Smooth muscle cell (in vitro differentiated cells): ENCODE data around the gene PI4KA. TPM values are rescaled to one million over a fixed set of nuclear protein-coding genes. Genes with fewer than 3 reads are reported as not detected.

ENCODE experiments used
- DNase-seq: peaks from one replicate; lab custom pipeline; 2025; ENCODE audit not compliant: unreplicated experiment; lab: John Stamatoyannopoulos, UW
- H2AFZ ChIP-seq: fragments of 200-600 bp; sonication (generic); 2 replicates; pipeline ENCODE4 v1.6.0; 2016; ENCODE audit warnings: antibody characterized with exemption, low read depth, mild to moderate bottlenecking
- H3F3A ChIP-seq: fragments of 200-600 bp; sonication (generic); 2 replicates; pipeline ENCODE4 v1.6.0; 2017; ENCODE audit warnings: antibody characterized with exemption, low read depth
- H3K27ac ChIP-seq: fragments of 200-600 bp; sonication (generic); 2 replicates; pipeline ENCODE4 v1.5.1; 2016; ENCODE audit warnings: low read depth, mild to moderate bottlenecking
- H3K27me3 ChIP-seq: fragments of 200-600 bp; sonication (generic); 2 replicates; pipeline ENCODE4 v1.6.1; 2016; ENCODE audit warnings: low read depth, mild to moderate bottlenecking
- H3K36me3 ChIP-seq: fragments of 200-600 bp; sonication (generic); 2 replicates; pipeline ENCODE4 v1.5.1; 2016; ENCODE audit warnings: low read depth
- H3K4me1 ChIP-seq: fragments of 200-600 bp; sonication (generic); 2 replicates; pipeline ENCODE4 v1.5.1; 2016; ENCODE audit warnings: low read depth
- H3K4me2 ChIP-seq: fragments of 200-600 bp; sonication (generic); 2 replicates; pipeline ENCODE4 v1.6.0; 2016; ENCODE audit warnings: mild to moderate bottlenecking
- H3K4me3 ChIP-seq: fragments of 200-600 bp; sonication (generic); 2 replicates; pipeline ENCODE4 v1.5.1; 2016; ENCODE audit warnings: mild to moderate bottlenecking
- H3K79me2 ChIP-seq: fragments of 200-600 bp; sonication (generic); 2 replicates; pipeline ENCODE4 v1.6.0; 2016; ENCODE audit warnings: low read depth, mild to moderate bottlenecking
- H3K9ac ChIP-seq: fragments of 200-600 bp; sonication (generic); 2 replicates; pipeline ENCODE4 v1.6.0; 2016; ENCODE audit warnings: low read depth
- H3K9me3 ChIP-seq: fragments of 200-600 bp; sonication (generic); replicated peaks from 2 replicates; pipeline ENCODE4 v1.5.1; 2016; ENCODE audit warnings: low read depth
- H4K20me1 ChIP-seq: fragments of 200-600 bp; sonication (generic); 2 replicates; pipeline ENCODE4 v1.6.0; 2016; ENCODE audit warnings: low read depth
- CTCF ChIP-seq: fragments of 200-600 bp; sonication (generic); IDR thresholded peaks from 2 replicates; pipeline ENCODE4 v1.5.1; 2017; ENCODE audit warnings: borderline replicate concordance, mild to moderate bottlenecking, antibody characterized with exemption; ENCODE audit not compliant: insufficient read depth, poor library complexity, severe bottlenecking
- WGBS: methylation state at CpG from one replicate; pipeline ENCODE4 v1.1.7; 2016; ENCODE audit warnings: low lambda C conversion rate; 5-methylcytosine and 5-hydroxymethylcytosine counted together
- polyA plus RNA-seq: library from polyadenylated mRNA; unstranded; fragments of >200 nt; fragmentation: Nextera tagmentation; extraction: Ambion mirVana; gene quantifications from 2 replicates; pipeline ENCODE4 v1.2.1, GENCODE V29; 2016
- total RNA-seq: library from RNA; depleted of rRNA; stranded (reverse); fragments of >200 nt; gene quantifications from 2 replicates; pipeline ENCODE4 v1.2.3, GENCODE V29; 2014

Gene PI4KA
- total and polyA plus RNA-seq, 2 experiments from 2014 or later = 23.5 to 33.2 TPM

- Histone ChIP-seq H3K4me3 (no peak overlapping the region), H3K9ac (no peak overlapping the region), H4K20me1 (peaks cover 5% of the 10 kb centered on the region), H2AFZ (no peak overlapping the region), H3K4me1 (peaks cover 3% of the 10 kb centered on the region), H3K27ac (peak overlapping the region; percentile 73), H3K79me2 (no peaks in the 10 kb centered on the region), H3K27me3 (no peaks in the 10 kb centered on the region), H3F3A (peaks cover 9% of the 10 kb centered on the region), H3K36me3 (no peaks in the 10 kb centered on the region), H3K9me3 (no peaks in the 10 kb centered on the region), H3K4me2 (peak overlapping the region; percentile 68)
- WGBS = 79% methylated on average over 8 of the region's 8 CpGs
- TF ChIP-seq CTCF = no peak
- no peak for DNase-seq
Measured at GRCh38 chr22:20885017-20885556, 26.5 kb upstream of the PI4KA start.

GRCh38 chr22:20884454-20884853 lies 25.8 kb upstream of the PI4KA start:
- Histone ChIP-seq H3K27me3 (no peaks in the 10 kb centered on the region), H3K4me1 (peaks cover 3% of the 10 kb centered on the region), H3K79me2 (no peaks in the 10 kb centered on the region), H3K36me3 (no peaks in the 10 kb centered on the region), H3K27ac (no peak overlapping the region), H3K9ac (no peak overlapping the region), H3F3A (peaks cover 9% of the 10 kb centered on the region), H4K20me1 (peaks cover 5% of the 10 kb centered on the region), H2AFZ (no peak overlapping the region), H3K4me3 (no peak overlapping the region), H3K4me2 (no peak overlapping the region), H3K9me3 (no peaks in the 10 kb centered on the region)
- TF ChIP-seq CTCF = no peak
- no peak for DNase-seq
- 86% methylated on average over 4 of the region's 4 CpGs for WGBS

GRCh38 chr22:20882855-20883254 lies 24.2 kb upstream of the PI4KA start:
- Histone ChIP-seq H3K4me2 (no peak overlapping the region), H3K4me1 (peaks cover 3% of the 10 kb centered on the region), H3K36me3 (no peaks in the 10 kb centered on the region), H3K9me3 (no peaks in the 10 kb centered on the region), H4K20me1 (peaks cover 5% of the 10 kb centered on the region), H3K27ac (no peak overlapping the region), H2AFZ (no peak overlapping the region), H3K79me2 (no peaks in the 10 kb centered on the region), H3F3A (peaks cover 9% of the 10 kb centered on the region), H3K4me3 (no peak overlapping the region), H3K27me3 (no peaks in the 10 kb centered on the region), H3K9ac (no peak overlapping the region)
- TF ChIP-seq CTCF = no peak
- DNase-seq = no peak
- WGBS = 97% methylated on average over 6 of the region's 6 CpGs
